Ecto neural progenitor cell (in vitro differentiated cells): ENCODE results near the gene SYNJ2BP.

Experiments used
- DNase-seq: peaks from one replicate; pipeline ENCODE4 v3.0.0-alpha.2; 2018; ENCODE audit warnings: low spot score

Gene SYNJ2BP

GRCh38 chr14:70391493-70392391, 25.1 kb downstream of the SYNJ2BP start:
- DNase-seq = no peak

DNA sequence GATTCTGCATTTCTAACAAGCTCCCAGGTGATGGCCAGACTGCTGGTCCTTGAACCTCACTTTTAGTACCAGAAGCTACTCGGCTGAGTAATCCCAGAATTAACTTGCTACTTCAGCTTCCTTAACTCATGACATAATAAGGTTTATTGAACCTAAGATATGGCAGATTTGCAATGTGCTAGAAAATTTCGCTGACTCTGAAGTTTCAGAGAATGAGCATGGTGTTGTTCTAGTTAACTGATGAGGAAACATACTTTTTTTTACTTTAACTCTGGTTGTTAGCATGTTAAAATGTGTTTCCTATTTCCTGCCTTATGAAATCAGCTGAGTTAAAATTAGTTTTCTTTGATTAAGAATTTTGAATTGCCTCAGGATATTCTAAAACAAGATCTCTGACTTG, 34.4 kb downstream of the SYNJ2BP start:
- no peak for DNase-seq

DNA sequence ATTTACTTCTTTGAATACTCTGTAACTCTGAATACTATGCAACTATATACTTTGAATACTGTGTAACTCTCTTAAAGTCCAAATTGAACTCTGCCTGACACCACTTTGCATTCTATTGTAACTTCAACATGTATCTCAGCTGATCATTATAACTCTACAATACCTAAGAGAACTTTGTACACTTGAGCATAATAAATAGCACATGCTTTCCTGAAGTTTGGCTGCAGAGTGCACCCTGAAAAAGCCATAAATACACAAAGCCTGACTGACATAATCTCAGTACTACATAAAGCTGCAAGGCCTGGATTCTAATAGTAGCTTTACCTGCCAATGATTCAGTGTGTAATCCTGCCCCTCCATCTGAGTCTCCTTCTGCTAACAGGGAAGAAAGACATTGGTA, 36.1 kb downstream of the SYNJ2BP start:
- no peak for DNase-seq

DNA sequence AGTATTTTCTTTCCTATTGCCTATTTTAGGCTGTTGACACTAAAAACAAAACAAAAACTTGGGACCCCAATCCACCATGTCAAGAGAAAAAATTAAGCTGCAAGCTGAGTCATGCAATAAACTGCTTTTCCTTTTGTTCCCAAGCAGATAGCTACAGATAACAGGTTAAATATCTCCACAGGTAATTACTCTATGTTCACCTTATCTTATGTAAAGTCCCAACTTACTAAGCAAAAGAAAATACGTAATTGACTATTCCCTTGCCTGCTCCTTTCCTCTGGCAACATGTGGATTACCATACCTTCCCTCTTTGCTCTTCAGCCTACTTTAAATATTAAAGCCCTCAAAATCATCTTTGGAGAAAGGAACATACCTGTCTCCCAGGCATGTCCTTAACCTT, 38.2 kb downstream of the SYNJ2BP start:
- no peak for DNase-seq
